Urothelium cell line (cell line): ENCODE results near the gene CTNNA3.
"Not testable (repeated sequence)": the region's sequence is repeated elsewhere in the genome, so short reads cannot be mapped to it uniquely, and the experiment has no call there.

Experiments
- DNase-seq: peaks from one replicate; pipeline ENCODE4 v3.0.0; 2011; ENCODE audit warnings: low spot score, mixed read lengths
- FAIRE-seq: peaks from 2 replicates; lab custom pipeline; 2011; peaks lifted over from hg19 to GRCh38; lab: Jason Lieb, UNC

The CTNNA3 gene

GRCh38 chr10:67261300-67261797, 434.6 kb downstream of the CTNNA3 start:
- no peak for FAIRE-seq

DNA sequence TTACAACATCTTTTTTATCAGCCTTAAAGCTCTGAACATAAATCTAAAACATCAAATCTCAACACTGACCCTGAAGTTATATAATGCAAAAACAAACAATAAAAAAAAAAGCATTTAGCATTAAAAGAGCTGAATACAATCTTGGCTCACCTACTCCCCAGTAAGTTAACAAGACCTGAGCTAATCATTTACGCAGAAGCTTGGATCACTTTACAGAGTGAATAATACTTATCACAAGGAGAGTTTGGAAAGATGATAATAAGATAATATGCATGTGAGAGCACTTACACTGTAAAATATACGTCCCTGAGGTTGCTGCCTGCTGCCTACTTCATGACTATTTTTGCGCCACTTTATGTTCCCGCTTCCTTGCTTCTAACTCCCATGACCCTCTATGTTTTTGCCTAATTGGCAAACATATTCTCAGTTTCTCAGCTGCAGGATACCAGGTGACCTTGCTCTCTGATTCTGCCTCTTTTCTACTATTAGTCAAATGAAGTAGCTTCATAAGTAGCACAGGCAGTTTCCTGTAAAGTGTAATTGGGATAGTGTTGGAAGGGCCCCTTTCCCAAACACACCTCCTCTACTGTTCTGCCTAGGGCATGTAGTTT, 436.6 kb downstream of the CTNNA3 start:
- DNase-seq (no peak), FAIRE-seq (no peak)

More at GRCh38 chr10:67261300-67261797, 434.6 kb downstream of the CTNNA3 start:
- DNase-seq: no peak

DNA sequence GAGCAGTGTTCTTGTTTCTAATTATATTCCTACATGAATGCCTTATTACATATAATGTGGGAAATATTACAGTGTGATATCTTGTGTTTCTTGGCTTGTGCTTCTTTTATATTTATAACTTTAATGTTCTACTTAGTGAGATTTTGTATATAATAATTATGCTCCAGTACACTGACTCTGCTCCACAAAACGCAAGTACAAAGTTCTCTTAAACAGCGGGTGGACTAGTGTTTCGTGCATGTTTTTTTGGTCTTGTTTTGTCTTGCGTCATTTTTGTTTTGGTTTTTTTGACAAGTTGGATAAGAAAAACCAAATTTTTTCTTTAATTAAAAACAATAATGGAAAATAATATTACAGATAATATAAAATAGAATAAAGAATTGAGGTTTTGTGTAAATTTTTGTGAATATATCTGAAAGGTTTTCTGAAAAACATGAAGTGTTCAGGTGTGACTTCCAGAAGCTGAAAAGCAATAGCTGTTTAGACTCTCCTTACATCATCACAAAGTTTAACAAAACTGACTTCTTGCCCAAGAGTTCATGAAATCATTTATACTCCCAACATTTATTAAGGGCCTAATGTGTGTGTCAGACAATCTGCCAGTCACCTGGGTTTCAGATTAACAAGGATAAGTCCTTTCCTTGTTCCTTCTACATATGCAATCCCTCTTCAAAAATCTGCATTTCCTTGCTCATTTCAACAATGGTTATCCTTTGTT, 438.4 kb downstream of the CTNNA3 start:
- FAIRE-seq (no peak), DNase-seq (no peak)

DNA sequence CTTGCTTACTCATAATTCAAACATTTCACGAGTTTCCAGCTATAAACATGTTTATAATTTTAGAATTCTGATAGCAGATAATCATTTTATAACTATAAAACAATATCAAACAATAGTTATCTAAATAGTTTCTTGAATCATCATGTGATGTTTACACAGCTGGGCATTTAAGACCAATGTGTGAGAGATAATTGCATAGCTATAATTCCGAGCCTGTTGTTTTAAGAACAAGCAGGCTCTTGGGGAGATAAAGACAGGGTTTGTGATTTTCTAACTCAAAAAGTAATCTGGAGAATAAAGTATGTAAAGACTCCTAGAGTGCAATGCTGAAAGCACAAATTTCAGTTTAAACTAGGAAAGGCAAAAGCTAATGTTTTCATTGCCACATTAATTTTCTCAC, 439.0 kb downstream of the CTNNA3 start:
- FAIRE-seq (no peak), DNase-seq (no peak)

- DNase-seq (no peak), FAIRE-seq (no peak)
These were observed 445.3 kb downstream of the CTNNA3 start for GRCh38 chr10:67250686-67251085.

DNA sequence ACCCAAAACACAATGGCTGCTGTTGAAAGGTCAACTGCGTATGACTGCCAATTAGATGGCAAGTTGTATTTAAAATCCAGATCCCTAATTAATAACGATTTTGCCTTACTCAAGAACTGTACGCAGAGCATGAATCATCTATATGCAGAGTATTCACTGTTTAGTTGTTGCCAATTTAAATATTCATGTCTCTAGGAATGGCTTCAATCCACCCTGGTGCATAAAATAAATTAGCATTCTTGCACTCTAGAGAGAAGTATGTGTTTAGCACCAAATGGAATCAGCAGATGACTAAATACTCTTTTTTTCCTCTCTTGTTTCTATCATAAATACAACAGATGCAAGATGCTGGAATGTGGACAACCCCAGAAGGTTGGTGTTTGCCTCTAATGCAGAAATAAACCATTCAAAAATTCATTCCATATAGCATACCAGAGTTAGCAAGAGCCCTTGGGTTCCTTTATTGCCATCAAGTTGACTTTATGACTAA, 449.9 kb downstream of the CTNNA3 start:
- FAIRE-seq (peak; percentile 13), DNase-seq (no peak)

DNA sequence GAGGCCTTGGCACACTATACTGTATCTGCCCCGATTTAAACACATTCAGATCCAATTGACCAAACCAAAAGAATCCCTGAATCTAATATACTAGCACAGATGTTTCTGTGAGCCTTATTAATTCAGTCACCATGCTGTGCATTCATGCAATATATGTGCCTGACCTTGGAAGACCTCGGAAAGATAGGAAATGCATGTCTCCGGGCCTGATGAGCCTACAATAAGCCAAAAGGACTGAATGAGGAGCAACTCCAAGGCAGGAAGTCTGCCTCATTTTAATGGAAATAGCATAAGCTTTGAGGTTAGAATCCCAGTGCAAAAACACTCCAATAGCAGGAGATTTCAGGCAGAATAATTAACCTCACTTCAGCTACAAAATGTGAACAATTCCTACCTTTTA, 453.5 kb downstream of the CTNNA3 start:
- DNase-seq: no peak
- FAIRE-seq: no peak

DNA sequence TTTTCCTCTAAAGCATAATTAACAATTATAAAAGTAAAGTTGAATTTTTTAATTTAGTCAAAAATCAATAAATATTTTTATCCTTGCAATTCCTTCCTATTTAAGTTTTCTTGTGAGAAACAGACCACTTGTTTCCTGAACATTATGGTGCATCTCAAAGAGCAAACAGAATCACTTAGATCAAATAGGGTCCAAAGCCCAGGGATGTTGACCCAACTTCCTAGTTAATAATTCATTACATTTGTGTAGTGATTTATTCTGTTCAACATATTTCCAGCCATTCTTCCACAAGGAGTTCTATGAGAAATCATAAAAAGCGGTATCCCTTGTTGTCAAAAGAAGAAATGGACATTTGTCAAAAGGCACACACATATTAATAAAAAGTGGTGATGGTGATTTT, 454.5 kb downstream of the CTNNA3 start:
- DNase-seq (no peak), FAIRE-seq (no peak)

DNA sequence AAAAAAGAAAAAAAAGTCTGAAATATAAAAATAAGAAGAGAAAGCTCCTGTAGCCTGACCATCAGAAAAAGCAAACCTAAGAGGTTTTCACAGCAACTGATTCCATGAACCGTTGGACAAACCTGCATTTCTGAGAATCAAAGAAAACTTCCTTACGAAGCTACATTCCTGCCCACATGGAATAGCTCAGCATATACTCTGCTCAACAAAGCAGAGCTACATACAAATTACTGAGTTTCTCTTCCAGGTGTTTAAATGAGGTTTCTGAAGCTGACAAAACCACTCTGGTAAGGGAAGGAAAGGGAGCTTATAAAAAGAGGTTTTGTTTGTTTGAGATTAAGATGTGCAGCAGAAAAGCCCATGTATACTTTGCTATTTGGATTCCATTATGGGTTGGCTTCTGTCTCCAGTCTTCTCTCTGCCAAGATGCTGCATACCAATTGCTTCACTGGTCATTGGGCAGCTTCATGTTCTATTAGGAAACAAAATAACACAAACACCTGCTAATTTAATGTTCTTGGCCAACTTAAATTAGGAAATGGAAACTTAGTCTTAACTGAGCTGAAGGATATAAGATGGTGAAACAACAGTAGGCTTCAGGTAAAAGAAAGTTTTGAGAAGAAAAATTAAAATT, 456.0 kb downstream of the CTNNA3 start:
- DNase-seq (no peak), FAIRE-seq (no peak)

DNA sequence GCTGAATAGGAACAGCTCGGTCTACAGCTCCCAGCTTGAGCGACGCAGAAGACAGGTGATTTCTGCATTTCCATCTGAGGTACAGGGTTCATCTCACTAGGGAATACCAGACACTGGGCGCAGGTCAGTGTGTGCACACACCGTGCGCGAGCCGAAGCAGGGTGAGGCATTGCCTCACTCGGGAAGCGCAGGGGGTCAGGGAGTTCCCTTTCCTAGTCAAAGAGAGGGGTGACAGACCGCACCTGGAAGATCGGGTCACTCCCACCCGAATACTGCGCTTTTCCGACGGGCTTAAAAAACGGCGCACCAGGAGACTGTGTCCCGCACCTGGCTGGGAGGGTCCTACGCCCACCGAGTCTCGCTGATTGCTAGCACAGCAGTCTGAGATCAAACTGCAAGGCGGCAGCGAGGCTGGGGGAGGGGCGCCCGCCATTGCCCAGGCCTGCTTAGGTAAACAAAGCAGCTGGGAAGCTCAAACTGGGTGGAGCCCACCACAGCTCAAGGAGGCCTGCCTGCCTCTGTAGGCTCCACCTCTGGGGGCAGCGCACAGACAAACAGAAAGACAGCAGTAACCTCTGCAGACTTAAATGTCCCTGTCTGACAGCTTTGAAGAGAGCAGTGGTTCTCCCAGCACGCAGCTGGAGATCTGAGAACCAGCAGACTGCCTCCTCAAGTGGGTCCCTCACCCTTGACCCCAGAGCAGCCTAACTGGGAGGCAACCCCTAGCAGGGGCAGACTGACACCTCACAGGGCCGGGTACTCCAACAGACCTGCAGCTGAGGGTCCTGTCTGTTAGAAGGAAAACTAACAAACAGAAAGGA, 465.1 kb downstream of the CTNNA3 start:
- not testable (repeated sequence) for DNase-seq, FAIRE-seq

DNA sequence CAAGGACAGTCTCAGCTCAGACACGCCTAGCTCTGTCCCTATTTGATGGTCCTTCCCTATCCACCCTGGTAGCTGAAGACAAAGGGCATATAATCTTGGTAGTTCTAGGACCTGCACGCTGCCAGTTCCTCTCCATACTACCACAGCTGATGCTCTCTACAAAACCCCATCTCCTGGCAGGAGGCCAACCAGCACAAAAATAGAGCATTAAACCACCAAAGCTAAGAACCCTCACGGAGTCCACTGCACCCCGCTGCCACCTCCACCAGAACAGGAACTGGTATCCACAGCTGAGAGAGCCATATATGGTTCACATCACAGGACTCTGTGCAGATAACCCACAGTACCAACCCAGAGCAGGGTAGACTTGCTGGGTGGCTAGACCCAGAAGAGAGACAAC, 470.8 kb downstream of the CTNNA3 start:
- FAIRE-seq (no peak), DNase-seq (no peak)

- no peak for FAIRE-seq
These were observed 471.4 kb downstream of the CTNNA3 start for GRCh38 chr10:67224553-67224952.

DNA sequence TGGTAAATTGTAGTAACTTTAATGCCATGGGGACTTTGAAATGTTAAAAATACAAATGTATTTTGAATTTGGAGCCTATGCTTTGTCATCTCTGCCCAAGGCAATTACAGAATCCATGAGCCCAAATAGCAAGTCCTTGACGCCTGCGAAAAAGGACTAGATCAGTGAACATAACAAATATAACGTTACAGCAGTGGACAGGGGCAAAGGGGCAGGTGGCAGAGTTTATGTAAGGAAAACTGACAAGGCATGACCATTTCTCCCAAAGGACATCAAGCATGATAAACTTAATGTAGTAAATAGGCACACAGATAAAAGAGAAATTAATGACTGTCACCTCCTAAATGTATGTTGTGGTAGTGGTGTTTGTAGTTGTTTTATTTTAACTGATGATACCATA, 473.1 kb downstream of the CTNNA3 start:
- DNase-seq (no peak), FAIRE-seq (no peak)

More at GRCh38 chr10:67224553-67224952, 471.4 kb downstream of the CTNNA3 start:
- DNase-seq: no peak

GRCh38 chr10:67221939-67222494, 474.0 kb downstream of the CTNNA3 start:
- no peak for DNase-seq
- no peak for FAIRE-seq

- FAIRE-seq (no peak), DNase-seq (no peak)
These were observed 484.3 kb downstream of the CTNNA3 start for GRCh38 chr10:67211680-67212079.

DNA sequence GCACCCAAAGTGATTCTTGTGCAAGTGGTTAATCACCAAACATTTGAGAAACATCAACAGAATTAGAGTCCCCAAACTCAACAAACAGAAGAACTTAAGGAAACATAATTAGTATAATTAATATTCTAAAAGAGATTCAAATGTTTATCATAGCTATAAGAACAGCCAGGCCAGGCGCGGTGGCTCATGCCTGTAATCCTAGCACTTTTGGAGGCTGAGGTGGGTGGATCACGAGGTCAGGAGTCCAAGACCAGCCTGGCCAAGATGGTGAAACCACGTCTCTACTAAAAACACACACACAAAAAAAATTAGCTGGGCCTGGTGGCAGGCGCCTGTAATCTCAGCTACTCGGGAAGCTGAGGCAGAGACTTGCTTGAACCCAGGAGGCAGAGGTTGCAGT, 488.1 kb downstream of the CTNNA3 start:
- not testable (repeated sequence) for DNase-seq, FAIRE-seq

- FAIRE-seq: no peak
- DNase-seq: no peak
These were observed 495.0 kb downstream of the CTNNA3 start for GRCh38 chr10:67200913-67201564.

GRCh38 chr10:67175354-67175753, 520.6 kb downstream of the CTNNA3 start:
- FAIRE-seq (no peak), DNase-seq (no peak)

DNA sequence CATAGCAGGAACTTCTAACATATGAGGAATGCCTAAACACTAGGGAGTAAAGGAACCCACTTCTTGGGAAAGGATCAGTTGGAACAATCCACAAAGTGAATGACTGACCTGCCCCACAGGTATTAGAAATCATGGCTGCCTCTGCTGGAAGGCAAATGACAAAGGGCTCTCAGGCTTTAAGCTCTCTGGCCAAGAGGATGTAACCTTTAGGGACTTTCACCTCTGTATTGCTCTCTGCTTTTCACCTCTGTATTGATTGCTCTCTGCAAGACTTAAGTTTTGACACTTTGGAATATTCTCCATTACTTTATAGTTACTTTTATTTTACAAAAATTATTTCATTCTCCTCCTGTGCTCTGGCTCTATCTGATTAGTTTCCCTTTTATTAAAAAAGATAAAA, 522.2 kb downstream of the CTNNA3 start:
- FAIRE-seq (no peak), DNase-seq (no peak)

DNA sequence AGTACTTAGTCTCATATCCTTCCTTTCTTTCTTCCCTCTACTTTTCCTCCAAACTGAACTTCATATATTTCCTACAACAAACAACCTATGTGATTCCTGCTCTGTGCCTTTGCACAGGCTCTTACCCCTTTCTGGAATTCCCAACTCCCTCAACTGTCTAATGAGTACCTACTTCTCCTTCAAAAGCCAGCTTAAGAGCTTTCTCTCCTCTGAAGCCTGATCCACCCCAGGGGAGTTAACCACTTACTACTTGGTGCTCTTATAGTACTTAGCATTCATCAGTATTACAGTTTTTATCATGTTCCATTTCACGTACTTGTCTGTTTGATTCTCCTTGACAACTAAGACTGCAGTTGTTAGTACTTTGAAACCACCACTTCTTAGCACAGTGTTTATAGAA, 524.0 kb downstream of the CTNNA3 start:
- FAIRE-seq (no peak), DNase-seq (no peak)
